ENCODE data around the gene SLC36A3.

The SLC36A3 gene

DNA sequence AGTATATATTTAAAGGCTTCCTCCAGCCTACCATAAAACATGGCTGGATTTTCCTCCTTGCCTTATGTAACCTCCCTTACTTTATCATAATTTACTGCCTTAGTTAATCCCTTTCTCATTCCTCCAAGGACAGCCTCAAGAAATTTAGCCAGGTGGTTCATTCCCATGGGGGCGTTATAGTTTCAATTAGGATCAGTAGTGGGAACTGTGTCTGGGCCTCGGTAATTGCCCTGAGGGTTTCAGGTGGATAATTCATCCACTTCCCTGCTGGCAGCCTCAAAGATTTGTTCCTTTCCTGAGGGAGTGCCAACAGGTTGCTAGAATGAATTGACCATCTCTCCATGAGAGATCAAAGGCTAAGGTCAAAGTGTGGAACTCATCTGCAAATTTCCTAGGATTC is 54.9 kb downstream of the SLC36A3 start:
- Histone ChIP-seq H3K18ac (ENCODE audit: low read length) (no peak overlapping the region), H2BK15ac (ENCODE audit: low read length) (no peak overlapping the region)
- WGBS, 2 donors (ENCODE audit: extremely low coverage in 2 of 2, insufficient read length in 2 of 2, insufficient replicate concordance in 1 of 2) = no CpG with 5 or more reads among the region's 2 CpGs

DNA sequence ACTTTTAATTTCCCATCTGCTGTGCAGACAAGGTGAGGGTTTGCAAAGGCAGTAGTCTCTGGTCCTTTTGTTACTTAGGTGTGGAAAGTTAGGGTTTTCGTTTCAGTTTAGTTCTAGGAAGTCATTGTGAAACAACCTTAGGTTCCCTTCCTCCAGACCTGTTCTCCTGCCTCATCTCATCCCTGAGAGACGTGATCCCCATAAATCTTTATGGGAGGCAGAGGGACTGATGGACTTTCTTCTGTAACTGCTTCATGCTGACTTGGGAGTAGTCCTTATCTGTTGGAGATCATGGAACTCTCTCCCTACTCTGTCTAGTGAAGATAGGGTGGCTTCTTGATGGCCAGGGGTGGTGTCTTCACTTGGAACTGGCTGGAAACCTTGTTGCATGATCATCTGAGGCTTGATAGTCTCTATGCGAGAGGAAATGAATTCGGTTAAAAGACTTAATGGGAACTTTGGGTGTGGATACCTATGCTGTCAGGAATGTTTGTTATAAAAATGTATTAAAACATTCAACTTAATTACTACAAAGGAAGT is 57.8 kb downstream of the SLC36A3 start:
- no peak overlapping the region for H3K23ac ChIP-seq (ENCODE audit: low read depth, low read length, poor library complexity)
- no peaks in the 10 kb centered on the region for H3K9me3 ChIP-seq (replicated peaks in 1 of 2; ENCODE audit: control insufficient read depth in 2 of 2, insufficient read depth in 1 of 2, low read depth in 1 of 2, low read length in 2 of 2)
- H3K36me3 ChIP-seq (replicated peaks in 1 of 2; ENCODE audit: control insufficient read depth in 2 of 2, insufficient read depth in 2 of 2, low read length in 2 of 2) = no peaks in the 10 kb centered on the region
- no peak overlapping the region for H3K27ac ChIP-seq (replicated peaks; ENCODE audit: low read length)
- H3K4me2 ChIP-seq (ENCODE audit: insufficient read depth, low read length, poor library complexity, severe bottlenecking) = no peak overlapping the region
- no peak overlapping the region for H2BK120ac ChIP-seq (ENCODE audit: low read depth, low read length)
- DNase-seq (ENCODE audit: low spot score) = no peak
- no peak overlapping the region for H3K14ac ChIP-seq (ENCODE audit: low read length)
- H3K4me1 ChIP-seq (ENCODE audit: control insufficient read depth in 2 of 2, insufficient read depth in 1 of 2, low read depth in 1 of 2, low read length in 2 of 2) = no peaks in the 10 kb centered on the region
- H2BK15ac ChIP-seq (ENCODE audit: low read length) = no peak overlapping the region
- WGBS, 2 donors (ENCODE audit: extremely low coverage in 2 of 2, insufficient read length in 2 of 2, insufficient replicate concordance in 1 of 2) = no CpG with 5 or more reads among the region's 4 CpGs
- H3K79me1 ChIP-seq (ENCODE audit: low read depth, low read length) = no peaks in the 10 kb centered on the region
- no peak overlapping the region for H4K8ac ChIP-seq (ENCODE audit: low read depth, low read length)
- no peak overlapping the region for H3K9ac ChIP-seq (ENCODE audit: low read depth, low read length, poor library complexity)
- no peak overlapping the region for H2BK12ac ChIP-seq (ENCODE audit: low read length)
- no peak overlapping the region for H4K91ac ChIP-seq (ENCODE audit: low read depth, low read length, poor library complexity)
- no peak overlapping the region for H2AFZ ChIP-seq (ENCODE audit: low read length)
- H2AK5ac ChIP-seq (ENCODE audit: low read depth, low read length) = no peak overlapping the region
- peaks cover 0 to 21% (median 0%) of the 10 kb centered on the region in 3 experiments for H3K27me3 ChIP-seq (ENCODE audit: control insufficient read depth in 3 of 3, insufficient read depth in 3 of 3, low read depth in 1 of 3, low read length in 3 of 3)
- H3K4me3 ChIP-seq (ENCODE audit: low read length in 2 of 2) = no peak overlapping the region
- H3K18ac ChIP-seq (ENCODE audit: low read length) = no peak overlapping the region
- no peak overlapping the region for H2BK5ac ChIP-seq (ENCODE audit: low read length)
- H3K4ac ChIP-seq (ENCODE audit: low read length) = no peak overlapping the region

More for the DNA sequence above, 54.9 kb downstream of the SLC36A3 start:
- Histone ChIP-seq H3K4me3 (ENCODE audit: low read length in 2 of 2) (no peak overlapping the region), H3K9ac (ENCODE audit: low read depth, low read length, poor library complexity) (no peak overlapping the region), H3K36me3 (replicated peaks in 1 of 2; ENCODE audit: control insufficient read depth in 2 of 2, insufficient read depth in 2 of 2, low read length in 2 of 2) (no peaks in the 10 kb centered on the region), H2BK120ac (ENCODE audit: low read depth, low read length) (no peak overlapping the region), H2BK12ac (ENCODE audit: low read length) (no peak overlapping the region), H3K4ac (ENCODE audit: low read length) (no peak overlapping the region), H2BK5ac (ENCODE audit: low read length) (no peak overlapping the region), H3K79me1 (ENCODE audit: low read depth, low read length) (no peaks in the 10 kb centered on the region), H3K4me2 (ENCODE audit: insufficient read depth, low read length, poor library complexity, severe bottlenecking) (no peak overlapping the region), H3K23ac (ENCODE audit: low read depth, low read length, poor library complexity) (no peak overlapping the region), H2AFZ (ENCODE audit: low read length) (no peak overlapping the region), H3K27me3 (ENCODE audit: control insufficient read depth in 3 of 3, insufficient read depth in 3 of 3, low read depth in 1 of 3, low read length in 3 of 3) (peaks cover 0 to 28% (median 0%) of the 10 kb centered on the region in 3 experiments), H2AK5ac (ENCODE audit: low read depth, low read length) (no peak overlapping the region), H4K91ac (ENCODE audit: low read depth, low read length, poor library complexity) (no peak overlapping the region), H4K8ac (ENCODE audit: low read depth, low read length) (no peak overlapping the region), H3K9me3 (replicated peaks in 1 of 2; ENCODE audit: control insufficient read depth in 2 of 2, insufficient read depth in 1 of 2, low read depth in 1 of 2, low read length in 2 of 2) (no peaks in the 10 kb centered on the region), H3K4me1 (ENCODE audit: control insufficient read depth in 2 of 2, insufficient read depth in 1 of 2, low read depth in 1 of 2, low read length in 2 of 2) (peaks cover 0 to 3% of the 10 kb centered on the region in 2 donors), H3K27ac (replicated peaks; ENCODE audit: low read length) (no peak overlapping the region), H3K14ac (ENCODE audit: low read length) (no peak overlapping the region)
- no peak for DNase-seq (ENCODE audit: low spot score)

DNA sequence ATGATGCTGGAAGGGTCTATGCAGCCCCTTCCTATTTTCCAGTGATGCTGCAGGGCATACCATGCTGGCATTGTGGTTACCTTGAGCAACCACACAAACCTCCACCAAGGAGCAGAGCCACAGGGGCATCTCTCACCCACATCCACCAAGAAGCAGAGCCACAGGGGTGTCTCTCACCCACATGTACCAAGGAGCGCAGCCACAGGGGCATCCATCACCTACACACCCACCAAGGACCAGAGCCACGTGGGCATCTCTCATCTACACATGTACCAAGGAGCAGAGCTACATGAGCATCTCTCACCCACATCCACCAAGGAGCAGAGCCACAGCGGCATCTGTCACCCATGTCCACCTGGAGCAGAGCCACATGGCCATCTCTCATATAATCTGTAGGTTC is 59.4 kb downstream of the SLC36A3 start:
- no peak overlapping the region for H2BK15ac ChIP-seq (ENCODE audit: low read length)

DNA sequence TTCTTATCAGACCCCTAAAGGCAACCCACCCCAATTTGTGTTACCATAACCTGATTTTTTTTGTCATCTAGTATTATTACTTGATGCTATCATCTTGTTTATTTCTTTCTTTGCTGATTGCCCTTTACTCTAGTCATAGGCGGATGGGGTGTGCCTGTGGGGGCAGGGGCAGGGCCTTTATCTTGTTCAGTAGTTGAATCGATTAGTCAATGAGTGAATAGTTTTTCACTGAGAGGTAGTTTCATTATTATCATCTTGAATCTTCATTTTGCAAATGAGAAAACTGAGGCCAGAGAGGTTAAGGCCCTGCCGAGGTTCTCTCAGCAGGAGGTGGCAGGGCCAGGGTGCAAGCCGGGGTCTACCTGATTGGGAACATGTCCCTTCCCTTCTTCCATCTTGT is 60.0 kb downstream of the SLC36A3 start:
- Histone ChIP-seq H3K4me2 (ENCODE audit: insufficient read depth, low read length, poor library complexity, severe bottlenecking) (no peak overlapping the region), H2AK5ac (ENCODE audit: low read depth, low read length) (no peak overlapping the region), H2AFZ (ENCODE audit: low read length) (no peak overlapping the region), H3K23ac (ENCODE audit: low read depth, low read length, poor library complexity) (no peak overlapping the region), H3K4ac (ENCODE audit: low read length) (no peak overlapping the region), H2BK120ac (ENCODE audit: low read depth, low read length) (no peak overlapping the region), H3K14ac (ENCODE audit: low read length) (no peak overlapping the region), H3K9me3 (replicated peaks in 1 of 2; ENCODE audit: control insufficient read depth in 2 of 2, insufficient read depth in 1 of 2, low read depth in 1 of 2, low read length in 2 of 2) (no peaks in the 10 kb centered on the region), H3K18ac (ENCODE audit: low read length) (no peak overlapping the region), H3K36me3 (replicated peaks in 1 of 2; ENCODE audit: control insufficient read depth in 2 of 2, insufficient read depth in 2 of 2, low read length in 2 of 2) (no peaks in the 10 kb centered on the region), H3K27ac (replicated peaks; ENCODE audit: low read length) (no peak overlapping the region), H3K27me3 (ENCODE audit: control insufficient read depth in 3 of 3, insufficient read depth in 3 of 3, low read depth in 1 of 3, low read length in 3 of 3) (peaks cover 0 to 23% (median 0%) of the 10 kb centered on the region in 3 experiments), H2BK12ac (ENCODE audit: low read length) (no peak overlapping the region), H3K79me1 (ENCODE audit: low read depth, low read length) (no peaks in the 10 kb centered on the region), H4K91ac (ENCODE audit: low read depth, low read length, poor library complexity) (no peak overlapping the region), H3K4me3 (ENCODE audit: low read length in 2 of 2) (no peak overlapping the region), H3K9ac (ENCODE audit: low read depth, low read length, poor library complexity) (no peak overlapping the region), H4K8ac (ENCODE audit: low read depth, low read length) (no peak overlapping the region), H3K4me1 (ENCODE audit: control insufficient read depth in 2 of 2, insufficient read depth in 1 of 2, low read depth in 1 of 2, low read length in 2 of 2) (no peaks in the 10 kb centered on the region), H2BK15ac (ENCODE audit: low read length) (no peak overlapping the region), H2BK5ac (ENCODE audit: low read length) (no peak overlapping the region)
- no peak for DNase-seq (ENCODE audit: low spot score)
- no CpG with 5 or more reads among the region's 4 CpGs for WGBS, 2 donors (ENCODE audit: extremely low coverage in 2 of 2, insufficient read length in 2 of 2, insufficient replicate concordance in 1 of 2)

More for the DNA sequence above, 59.4 kb downstream of the SLC36A3 start:
- no CpG with 5 or more reads among the region's 3 CpGs for WGBS, 2 donors (ENCODE audit: extremely low coverage in 2 of 2, insufficient read length in 2 of 2, insufficient replicate concordance in 1 of 2)
- H2BK120ac ChIP-seq (ENCODE audit: low read depth, low read length) = no peak overlapping the region
- H3K4me2 ChIP-seq (ENCODE audit: insufficient read depth, low read length, poor library complexity, severe bottlenecking) = no peak overlapping the region
- H3K18ac ChIP-seq (ENCODE audit: low read length) = no peak overlapping the region
- no peak overlapping the region for H2AFZ ChIP-seq (ENCODE audit: low read length)
- H3K4me1 ChIP-seq (ENCODE audit: control insufficient read depth in 2 of 2, insufficient read depth in 1 of 2, low read depth in 1 of 2, low read length in 2 of 2) = no peaks in the 10 kb centered on the region
- H3K4ac ChIP-seq (ENCODE audit: low read length) = no peak overlapping the region
- no peak overlapping the region for H3K27ac ChIP-seq (replicated peaks; ENCODE audit: low read length)
- no peak overlapping the region for H3K9ac ChIP-seq (ENCODE audit: low read depth, low read length, poor library complexity)
- no peak overlapping the region for H3K23ac ChIP-seq (ENCODE audit: low read depth, low read length, poor library complexity)
- H2BK12ac ChIP-seq (ENCODE audit: low read length) = no peak overlapping the region
- no peaks in the 10 kb centered on the region for H3K36me3 ChIP-seq (replicated peaks in 1 of 2; ENCODE audit: control insufficient read depth in 2 of 2, insufficient read depth in 2 of 2, low read length in 2 of 2)
- H3K27me3 ChIP-seq (ENCODE audit: control insufficient read depth in 3 of 3, insufficient read depth in 3 of 3, low read depth in 1 of 3, low read length in 3 of 3) = peaks cover 0 to 21% (median 0%) of the 10 kb centered on the region in 3 experiments
- no peak for DNase-seq (ENCODE audit: low spot score)
- H4K8ac ChIP-seq (ENCODE audit: low read depth, low read length) = no peak overlapping the region
- no peak overlapping the region for H3K4me3 ChIP-seq (ENCODE audit: low read length in 2 of 2)
- H2BK5ac ChIP-seq (ENCODE audit: low read length) = no peak overlapping the region
- no peaks in the 10 kb centered on the region for H3K79me1 ChIP-seq (ENCODE audit: low read depth, low read length)
- H3K9me3 ChIP-seq (replicated peaks in 1 of 2; ENCODE audit: control insufficient read depth in 2 of 2, insufficient read depth in 1 of 2, low read depth in 1 of 2, low read length in 2 of 2) = no peaks in the 10 kb centered on the region
- no peak overlapping the region for H2AK5ac ChIP-seq (ENCODE audit: low read depth, low read length)
- no peak overlapping the region for H3K14ac ChIP-seq (ENCODE audit: low read length)
- no peak overlapping the region for H4K91ac ChIP-seq (ENCODE audit: low read depth, low read length, poor library complexity)

Data from neuronal stem cell (in vitro differentiated cells).